Panc1 (cell line): ENCODE results near the gene MYL1. TPM values are rescaled to one million over a fixed set of nuclear protein-coding genes. Genes with fewer than 3 reads are reported as not detected.

Experiments
- ATAC-seq: fragments of 200-7000 bp; cut with Tn5 transposase; 2 replicates; pipeline ENCODE4 v1.9.1; 2020; ENCODE audit warnings: mild to moderate bottlenecking, moderate library complexity
- BruUV-seq: library from RNA; stranded (reverse); fragments of 400-500 nt; replicated peaks from 2 replicates; lab custom pipeline; 2021; lab: Mats Ljungman, UMichigan
- CTCF ChIA-PET: fragments of 300-600 bp; sonication (Branson Sonifier 250); formaldehyde crosslinking; loops from one replicate; lab custom pipeline; 2022; ENCODE audit warnings: antibody characterized with exemption; lab: Charles Lee
- POLR2A ChIA-PET: fragments of 300-600 bp; sonication (Branson Sonifier 250); formaldehyde crosslinking; loops from one replicate; lab custom pipeline; 2022; ENCODE audit warnings: antibody characterized with exemption; lab: Charles Lee
- DNase-seq: peaks from one replicate; pipeline ENCODE4 v3.0.0-alpha.2; 2010; ENCODE audit warnings: low read depth, low spot score
- H3K27ac ChIP-seq: 2 replicates; pipeline ENCODE4 v1.5.1; 2011; ENCODE audit warnings: mild to moderate bottlenecking, low read length, inconsistent platforms
- H3K27me3 ChIP-seq: fragments of 200-500 bp; sonication (Bioruptor generic); 2 replicates; pipeline ENCODE4 v1.6.0; 2014; ENCODE audit warnings: low read length, inconsistent platforms; ENCODE audit not compliant: control insufficient read depth, insufficient read depth
- H3K36me3 ChIP-seq: fragments of 200-500 bp; sonication (Bioruptor generic); 2 replicates; pipeline ENCODE4 v1.5.1; 2014; ENCODE audit warnings: inconsistent platforms, mild to moderate bottlenecking, low read length, moderate library complexity; ENCODE audit not compliant: control insufficient read depth, insufficient read depth
- H3K4me1 ChIP-seq: 2 replicates; pipeline ENCODE4 v1.5.1; 2011; ENCODE audit warnings: inconsistent platforms, mild to moderate bottlenecking, low read length, moderate library complexity; ENCODE audit not compliant: control insufficient read depth, insufficient read depth
- H3K4me3 ChIP-seq, 2 experiments: 2 replicates each; pipeline ENCODE4 v1.5.1; 2011 to 2012; ENCODE audit warnings: low read depth in 2 of 2, low read length in 2 of 2, mild to moderate bottlenecking in 2 of 2, inconsistent platforms in 1 of 2, moderate library complexity in 1 of 2
- H3K9me3 ChIP-seq: fragments of 200-500 bp; sonication (Bioruptor generic); 2 replicates; pipeline ENCODE4 v1.5.1; 2014; ENCODE audit warnings: low read depth, mild to moderate bottlenecking, inconsistent platforms, low read length, moderate library complexity; ENCODE audit not compliant: control insufficient read depth, insufficient read depth
- CTCF ChIP-seq: fragments of 450-650 bp; IDR thresholded peaks from 2 replicates; pipeline ENCODE4 v1.5.1; 2017; ENCODE audit warnings: mild to moderate bottlenecking
- POLR2AphosphoS5 ChIP-seq: IDR thresholded peaks from 2 replicates; pipeline ENCODE4 v1.6.1; 2012; ENCODE audit warnings: mild to moderate bottlenecking, low read depth, low read length, moderate library complexity
- REST ChIP-seq, 2 experiments: IDR thresholded peaks; 2 replicates each; pipeline ENCODE4 v1.6.1; 2011 to 2012; ENCODE audit warnings: low read depth in 2 of 2, control low read depth in 1 of 2, low read length in 1 of 2, mild to moderate bottlenecking in 1 of 2, moderate library complexity in 1 of 2; ENCODE audit not compliant: insufficient read depth in 1 of 2
- SIN3A ChIP-seq: IDR thresholded peaks from 2 replicates; pipeline ENCODE4 v1.6.1; 2012; ENCODE audit warnings: low read depth, mild to moderate bottlenecking, low read length, moderate library complexity, borderline replicate concordance; ENCODE audit not compliant: insufficient read depth
- TCF7L2 ChIP-seq: IDR thresholded peaks from 2 replicates; pipeline ENCODE4 v1.6.1; 2011; ENCODE audit warnings: mild to moderate bottlenecking, low read depth, low read length, inconsistent platforms
- in situ Hi-C: cut with HindIII; loops from 2 replicates; pipeline ENCODE4 v1.10.0; 2016; ENCODE audit warnings: low sequenced_read_pairs, low pct_unique_long_range_greater_than_20kb
- intact Hi-C: fragments of 100-400 bp; cut with micrococcal nuclease; formaldehyde crosslinking; loops from one replicate; pipeline ENCODE4 v1.10.0; 2022; ENCODE audit not compliant: unreplicated experiment
- total RNA-seq: library from RNA; stranded (reverse); gene quantifications from one replicate; pipeline ENCODE4 v1.2.1, GENCODE V29; 2021; ENCODE audit not compliant: unreplicated experiment

Gene MYL1
- total RNA-seq, 1 experiment from 2014 or later, result not detected

- no peaks in the 10 kb centered on the region for H3K27me3 ChIP-seq
- H3K9me3 ChIP-seq, result no peaks in the 10 kb centered on the region
- no peak overlapping the region for H3K27ac ChIP-seq
- BruUV-seq, result no TSS peak
- no peak overlapping the region for H3K4me3 ChIP-seq
- ATAC-seq (no peak), DNase-seq (no peak)
- in situ Hi-C loops, result no loop called here
- TF ChIP-seq POLR2AphosphoS5 (no peak), TCF7L2 (no peak), SIN3A (no peak), REST (IDR thresholded peaks at IDR 0.05; ENCODE audit: insufficient read depth in 1 of 2, low read depth in 2 of 2, low read length in 1 of 2) (no peak), CTCF (no peak)
- CTCF ChIA-PET, result no interaction called here
- no peaks in the 10 kb centered on the region for H3K4me1 ChIP-seq
- POLR2A ChIA-PET, result no interaction called here
- H3K36me3 ChIP-seq, result no peaks in the 10 kb centered on the region; the same call in 1 of the 2 replicates
- intact Hi-C loops, result no loop called here
Observed at GRCh38 chr2:210318486-210318885, 3.5 kb upstream of the MYL1 start.

- H3K4me1 ChIP-seq, result no peaks in the 10 kb centered on the region
- intact Hi-C loops (no loop called here), in situ Hi-C loops (no loop called here)
- POLR2A ChIA-PET, result no interaction called here
- ATAC-seq, result no peak
- no peaks in the 10 kb centered on the region for H3K9me3 ChIP-seq
- CTCF ChIA-PET, result no interaction called here
- no TSS peak for BruUV-seq
- H3K27ac ChIP-seq, result no peak overlapping the region
- no peak for DNase-seq
- TF ChIP-seq POLR2AphosphoS5 (no peak), SIN3A (no peak), REST (IDR thresholded peaks at IDR 0.05; ENCODE audit: insufficient read depth in 1 of 2, low read depth in 2 of 2, low read length in 1 of 2) (no peak), TCF7L2 (no peak), CTCF (no peak)
- no peak overlapping the region for H3K4me3 ChIP-seq
- H3K36me3 ChIP-seq, result no peaks in the 10 kb centered on the region; the same call in 1 of the 2 replicates
- H3K27me3 ChIP-seq, result no peaks in the 10 kb centered on the region
Observed at GRCh38 chr2:210310550-210310949, 4.4 kb downstream of the MYL1 start.
